ENCODE measurements around the gene THRB.

GRCh38 chr3:24540821-24541220 lies 46.2 kb upstream of the THRB start:
- no peak for TF ChIP-seq EP300 (IDR thresholded peaks at IDR 0.05)
- TF ChIP-seq, protein P1, sequence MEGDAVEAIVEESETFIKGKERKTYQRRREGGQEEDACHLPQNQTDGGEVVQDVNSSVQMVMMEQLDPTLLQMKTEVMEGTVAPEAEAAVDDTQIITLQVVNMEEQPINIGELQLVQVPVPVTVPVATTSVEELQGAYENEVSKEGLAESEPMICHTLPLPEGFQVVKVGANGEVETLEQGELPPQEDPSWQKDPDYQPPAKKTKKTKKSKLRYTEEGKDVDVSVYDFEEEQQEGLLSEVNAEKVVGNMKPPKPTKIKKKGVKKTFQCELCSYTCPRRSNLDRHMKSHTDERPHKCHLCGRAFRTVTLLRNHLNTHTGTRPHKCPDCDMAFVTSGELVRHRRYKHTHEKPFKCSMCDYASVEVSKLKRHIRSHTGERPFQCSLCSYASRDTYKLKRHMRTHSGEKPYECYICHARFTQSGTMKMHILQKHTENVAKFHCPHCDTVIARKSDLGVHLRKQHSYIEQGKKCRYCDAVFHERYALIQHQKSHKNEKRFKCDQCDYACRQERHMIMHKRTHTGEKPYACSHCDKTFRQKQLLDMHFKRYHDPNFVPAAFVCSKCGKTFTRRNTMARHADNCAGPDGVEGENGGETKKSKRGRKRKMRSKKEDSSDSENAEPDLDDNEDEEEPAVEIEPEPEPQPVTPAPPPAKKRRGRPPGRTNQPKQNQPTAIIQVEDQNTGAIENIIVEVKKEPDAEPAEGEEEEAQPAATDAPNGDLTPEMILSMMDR (IDR thresholded peaks at IDR 0.05), result no peak
- no peak for TF ChIP-seq POLR2A (IDR thresholded peaks at IDR 0.05)
